Measurements from ENCODE around the gene AP2A2. TPM values are rescaled to one million over a fixed set of nuclear protein-coding genes. Genes with fewer than 3 reads are reported as not detected.

AP2A2 gene
- total RNA-seq, 4 donors from 2014 or later: 21.2 to 26.1 (median 25.7) TPM

- Histone ChIP-seq H3K4me1 (no peaks in the 10 kb centered on the region), H3K27me3 (no peaks in the 10 kb centered on the region), H3K9me3 (no peaks in the 10 kb centered on the region), H3K36me3 (peaks cover 0 to 47% of the 10 kb centered on the region in 2 donors), H3K4me3 (no peak overlapping the region), H3K27ac (no peak overlapping the region)
- intact Hi-C loops (cut with DNase I; ENCODE audit: low total_unique reads) (no loop called here), in situ Hi-C loops (cut with MboI; ENCODE audit: low sequenced_read_pairs in 4 of 4) (no loop called here)
- DNase-seq: no peak
- TF ChIP-seq CTCF (IDR thresholded peaks at IDR 0.05 in 4 of 5, conservative IDR thresholded peaks at IDR 0.05 in 1 of 5): no peak
- no peak for TF ChIP-seq POLR2A (IDR thresholded peaks at IDR 0.05)
- ATAC-seq: no peak
These were observed 68.0 kb downstream of the AP2A2 start for GRCh38 chr11:993632-994167.

DNA sequence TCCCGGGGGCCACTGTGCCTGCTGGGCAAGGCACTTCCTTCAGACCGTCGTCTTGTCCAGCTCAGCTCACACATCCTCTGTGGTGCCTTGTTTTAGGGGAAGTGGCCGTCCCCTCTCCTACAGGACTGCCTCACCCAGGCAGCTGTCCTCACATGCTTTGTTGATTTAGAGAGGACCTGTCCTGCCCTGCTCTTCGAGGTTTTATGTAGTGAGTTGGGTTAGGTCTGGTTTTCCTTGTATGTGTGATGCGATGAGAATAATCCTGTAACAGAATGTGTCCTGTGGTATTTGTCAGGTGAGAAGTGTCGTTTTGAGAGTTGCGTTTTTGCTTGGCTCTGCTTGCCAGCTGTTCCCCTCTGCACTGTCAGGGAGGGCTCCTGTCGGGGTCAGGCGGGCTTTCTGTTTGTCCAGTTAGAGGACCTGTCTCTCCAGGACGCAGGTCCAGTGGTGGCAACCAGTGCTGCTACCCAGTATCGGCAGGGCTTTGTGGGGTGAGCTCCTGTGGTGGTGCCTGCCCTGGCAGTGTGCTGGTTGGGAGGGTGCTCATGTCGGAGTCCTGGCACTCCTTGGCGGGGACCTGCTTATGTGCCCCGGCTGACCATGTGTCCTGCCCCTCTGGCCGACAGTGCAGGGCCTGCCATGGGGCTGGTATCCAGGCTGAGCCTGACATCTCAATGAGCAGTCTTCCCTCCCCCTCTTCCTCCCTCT lies 69.5 kb downstream of the AP2A2 start:
- Histone ChIP-seq H3K27ac (no peak overlapping the region), H3K4me3 (no peak overlapping the region), H3K9me3 (no peaks in the 10 kb centered on the region), H3K27me3 (no peaks in the 10 kb centered on the region), H3K4me1 (no peaks in the 10 kb centered on the region), H3K36me3 (peaks cover 0 to 32% of the 10 kb centered on the region in 2 donors)
- DNase-seq (no peak), ATAC-seq (no peak)
- TF ChIP-seq CTCF (IDR thresholded peaks at IDR 0.05 in 4 of 5, conservative IDR thresholded peaks at IDR 0.05 in 1 of 5) (no peak), POLR2A (IDR thresholded peaks at IDR 0.05) (no peak)
- in situ Hi-C loops (cut with MboI; ENCODE audit: low sequenced_read_pairs in 4 of 4) (no loop called here), intact Hi-C loops (cut with DNase I; ENCODE audit: low total_unique reads) (no loop called here)

- TF ChIP-seq CTCF (IDR thresholded peaks at IDR 0.05 in 4 of 5, conservative IDR thresholded peaks at IDR 0.05 in 1 of 5) (no peak), POLR2A (IDR thresholded peaks at IDR 0.05) (no peak)
- ATAC-seq: no peak
- no peaks in the 10 kb centered on the region for H3K9me3 ChIP-seq
- H3K36me3 ChIP-seq: peaks cover 0 to 39% of the 10 kb centered on the region in 2 donors
- H3K4me1 ChIP-seq: no peaks in the 10 kb centered on the region
- intact Hi-C loops (cut with DNase I; ENCODE audit: low total_unique reads): no loop called here
- no peak overlapping the region for H3K27ac ChIP-seq
- no peak overlapping the region for H3K4me3 ChIP-seq
- no peaks in the 10 kb centered on the region for H3K27me3 ChIP-seq
- in situ Hi-C loops (cut with MboI; ENCODE audit: low sequenced_read_pairs in 4 of 4): no loop called here
- no peak for DNase-seq
These were observed 70.2 kb downstream of the AP2A2 start for GRCh38 chr11:995752-996420.

DNA sequence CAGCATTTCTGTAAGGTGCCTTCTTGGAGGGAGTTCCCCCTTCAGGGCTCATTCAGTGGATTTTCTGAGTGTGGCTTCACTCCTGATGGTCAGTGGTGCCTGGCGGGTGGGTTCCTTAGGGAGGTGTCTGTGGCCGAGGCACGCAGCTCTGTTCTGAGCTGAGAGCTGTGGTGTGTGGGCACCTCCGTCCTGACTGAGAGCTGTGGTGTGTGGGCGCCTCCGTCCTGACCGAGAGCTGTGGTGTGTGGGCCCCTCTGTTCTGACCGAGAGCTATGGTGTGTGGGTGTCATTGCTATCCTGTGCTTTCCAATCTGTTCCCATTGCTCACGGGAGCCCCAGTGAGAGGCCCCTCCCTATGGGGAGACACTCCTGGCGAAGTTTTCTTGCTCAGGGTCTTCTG lies 71.0 kb downstream of the AP2A2 start:
- intact Hi-C loops (cut with DNase I; ENCODE audit: low total_unique reads) (no loop called here), in situ Hi-C loops (cut with MboI; ENCODE audit: low sequenced_read_pairs in 4 of 4) (no loop called here)
- H3K4me3 ChIP-seq: no peak overlapping the region
- no peaks in the 10 kb centered on the region for H3K27me3 ChIP-seq
- no peak overlapping the region for H3K27ac ChIP-seq
- H3K9me3 ChIP-seq: no peaks in the 10 kb centered on the region
- no peak for ATAC-seq
- peaks cover 0 to 47% of the 10 kb centered on the region in 2 donors for H3K36me3 ChIP-seq
- TF ChIP-seq POLR2A (IDR thresholded peaks at IDR 0.05) (no peak), CTCF (IDR thresholded peaks at IDR 0.05 in 4 of 5, conservative IDR thresholded peaks at IDR 0.05 in 1 of 5) (no peak)
- no peaks in the 10 kb centered on the region for H3K4me1 ChIP-seq
- DNase-seq: no peak
